ENCODE results near the gene ADAMTS2. TPM values are rescaled to one million over a fixed set of nuclear protein-coding genes. Genes with fewer than 3 reads are reported as not detected.

The ADAMTS2 gene
- total and polyA plus RNA-seq, 2 donors (not counting 1 experiment from before 2014, with no cell fraction given): 16.2 to 70.2 TPM

- Histone ChIP-seq H3K9me3 (ENCODE audit: control insufficient read depth, insufficient read depth, low read depth, low read length) (no peaks in the 10 kb centered on the region), H3K9ac (ENCODE audit: insufficient read depth, low read length) (no peak overlapping the region), H3K27ac (ENCODE audit: insufficient read depth, low read length) (no peak overlapping the region), H3K27me3 (ENCODE audit: control insufficient read depth, insufficient read depth, low read length) (no peaks in the 10 kb centered on the region), H3K36me3 (ENCODE audit: control insufficient read depth, insufficient read depth, low read length) (peaks cover 2% of the 10 kb centered on the region), H2AFZ (ENCODE audit: low read length) (no peak overlapping the region), H3K4me2 (ENCODE audit: extremely low read depth, insufficient read depth, low read length) (no peak overlapping the region), H3K79me2 (ENCODE audit: control insufficient read depth, insufficient read depth, low read length) (no peaks in the 10 kb centered on the region), H3K4me3 (replicated peaks in 1 of 4; ENCODE audit: control extremely low read depth in 1 of 4, insufficient read depth in 1 of 4, low read depth in 3 of 4, low read length in 4 of 4) (no peak overlapping the region), H3K4me1 (ENCODE audit: control insufficient read depth, extremely low read depth, insufficient read depth, low read length) (no peaks in the 10 kb centered on the region), H4K20me1 (ENCODE audit: control insufficient read depth, extremely low read depth, insufficient read depth, low read length) (no peaks in the 10 kb centered on the region)
- TF ChIP-seq EZH2 (IDR thresholded peaks at IDR 0.05; ENCODE audit: low read length, missing control alignments): no peak
- TF ChIP-seq CTCF (conservative IDR thresholded peaks at IDR 0.05 in 1 of 2, IDR thresholded peaks at IDR 0.05 in 1 of 2; ENCODE audit: low read depth in 1 of 2, low read length in 2 of 2): no peak
- peak in 1 of 2 donors; percentile 7 for DNase-seq (ENCODE audit: low read depth in 2 of 2)
Measured at GRCh38 chr5:179195561-179196404, 149.5 kb downstream of the ADAMTS2 start.

GRCh38 chr5:179194941-179195381 lies 150.3 kb downstream of the ADAMTS2 start:
- no peak for TF ChIP-seq CTCF (conservative IDR thresholded peaks at IDR 0.05 in 1 of 2, IDR thresholded peaks at IDR 0.05 in 1 of 2; ENCODE audit: low read depth in 1 of 2, low read length in 2 of 2)
- no peak for TF ChIP-seq EZH2 (IDR thresholded peaks at IDR 0.05; ENCODE audit: low read length, missing control alignments)
- no peaks in the 10 kb centered on the region for H3K4me1 ChIP-seq (ENCODE audit: control insufficient read depth, extremely low read depth, insufficient read depth, low read length)
- peaks cover 2% of the 10 kb centered on the region for H3K36me3 ChIP-seq (ENCODE audit: control insufficient read depth, insufficient read depth, low read length)
- H3K79me2 ChIP-seq (ENCODE audit: control insufficient read depth, insufficient read depth, low read length): no peaks in the 10 kb centered on the region
- no peak overlapping the region for H3K9ac ChIP-seq (ENCODE audit: insufficient read depth, low read length)
- no peak overlapping the region for H3K4me2 ChIP-seq (ENCODE audit: extremely low read depth, insufficient read depth, low read length)
- no peak overlapping the region for H2AFZ ChIP-seq (ENCODE audit: low read length)
- H3K27ac ChIP-seq (ENCODE audit: insufficient read depth, low read length): no peak overlapping the region
- DNase-seq (ENCODE audit: low read depth in 2 of 2): no peak
- H3K27me3 ChIP-seq (ENCODE audit: control insufficient read depth, insufficient read depth, low read length): no peaks in the 10 kb centered on the region
- H3K9me3 ChIP-seq (ENCODE audit: control insufficient read depth, insufficient read depth, low read depth, low read length): no peaks in the 10 kb centered on the region
- no peak overlapping the region for H3K4me3 ChIP-seq (replicated peaks in 1 of 4; ENCODE audit: control extremely low read depth in 1 of 4, insufficient read depth in 1 of 4, low read depth in 3 of 4, low read length in 4 of 4)
- H4K20me1 ChIP-seq (ENCODE audit: control insufficient read depth, extremely low read depth, insufficient read depth, low read length): no peaks in the 10 kb centered on the region

GRCh38 chr5:179194201-179194910 lies 150.9 kb downstream of the ADAMTS2 start:
- Histone ChIP-seq H2AFZ (ENCODE audit: low read length) (no peak overlapping the region), H3K36me3 (ENCODE audit: control insufficient read depth, insufficient read depth, low read length) (peaks cover 2% of the 10 kb centered on the region), H3K4me1 (ENCODE audit: control insufficient read depth, extremely low read depth, insufficient read depth, low read length) (no peaks in the 10 kb centered on the region), H4K20me1 (ENCODE audit: control insufficient read depth, extremely low read depth, insufficient read depth, low read length) (no peaks in the 10 kb centered on the region), H3K4me2 (ENCODE audit: extremely low read depth, insufficient read depth, low read length) (no peak overlapping the region), H3K27ac (ENCODE audit: insufficient read depth, low read length) (no peak overlapping the region), H3K27me3 (ENCODE audit: control insufficient read depth, insufficient read depth, low read length) (no peaks in the 10 kb centered on the region), H3K9me3 (ENCODE audit: control insufficient read depth, insufficient read depth, low read depth, low read length) (no peaks in the 10 kb centered on the region), H3K4me3 (replicated peaks in 1 of 4; ENCODE audit: control extremely low read depth in 1 of 4, insufficient read depth in 1 of 4, low read depth in 3 of 4, low read length in 4 of 4) (no peak overlapping the region), H3K79me2 (ENCODE audit: control insufficient read depth, insufficient read depth, low read length) (no peaks in the 10 kb centered on the region), H3K9ac (ENCODE audit: insufficient read depth, low read length) (no peak overlapping the region)
- DNase-seq (ENCODE audit: low read depth in 2 of 2): no peak
- TF ChIP-seq CTCF (conservative IDR thresholded peaks at IDR 0.05 in 1 of 2, IDR thresholded peaks at IDR 0.05 in 1 of 2; ENCODE audit: low read depth in 1 of 2, low read length in 2 of 2) (no peak), EZH2 (IDR thresholded peaks at IDR 0.05; ENCODE audit: low read length, missing control alignments) (no peak)
